GM12891 (cell line): Measurements from ENCODE around the gene HEBP1.

Experiments
- PAX5 ChIP-seq: IDR thresholded peaks from 2 replicates; pipeline ENCODE4 v1.6.1; 2011; ENCODE audit warnings: low read length, moderate library complexity, mild to moderate bottlenecking; ENCODE audit not compliant: insufficient read depth, severe bottlenecking
- POLR2A ChIP-seq: IDR thresholded peaks from 2 replicates; pipeline ENCODE4 v1.6.1; 2011; ENCODE audit warnings: low read depth, low read length, control low read depth
- POLR2AphosphoS5 ChIP-seq: IDR thresholded peaks from 2 replicates; pipeline ENCODE4 v1.6.1; 2011; ENCODE audit warnings: low read depth, low read length, control low read depth
- SPI1 ChIP-seq: IDR thresholded peaks from 2 replicates; pipeline ENCODE4 v1.6.1; 2011; ENCODE audit warnings: low read depth, low read length, control low read depth
- TAF1 ChIP-seq: IDR thresholded peaks from 2 replicates; pipeline ENCODE4 v1.6.1; 2011; ENCODE audit warnings: low read depth, low read length, control low read depth

- TF ChIP-seq POLR2A (no peak), SPI1 (no peak), POLR2AphosphoS5 (no peak), TAF1 (no peak), PAX5 (no peak)
Measured at GRCh38 chr12:12986775-12987331, 13.2 kb downstream of the HEBP1 start.
